ENCODE results near the gene NQO2.
"Not testable (repeated sequence)": the region's sequence is repeated elsewhere in the genome, so short reads cannot be mapped to it uniquely, and the experiment has no call there.

Gene NQO2

DNA sequence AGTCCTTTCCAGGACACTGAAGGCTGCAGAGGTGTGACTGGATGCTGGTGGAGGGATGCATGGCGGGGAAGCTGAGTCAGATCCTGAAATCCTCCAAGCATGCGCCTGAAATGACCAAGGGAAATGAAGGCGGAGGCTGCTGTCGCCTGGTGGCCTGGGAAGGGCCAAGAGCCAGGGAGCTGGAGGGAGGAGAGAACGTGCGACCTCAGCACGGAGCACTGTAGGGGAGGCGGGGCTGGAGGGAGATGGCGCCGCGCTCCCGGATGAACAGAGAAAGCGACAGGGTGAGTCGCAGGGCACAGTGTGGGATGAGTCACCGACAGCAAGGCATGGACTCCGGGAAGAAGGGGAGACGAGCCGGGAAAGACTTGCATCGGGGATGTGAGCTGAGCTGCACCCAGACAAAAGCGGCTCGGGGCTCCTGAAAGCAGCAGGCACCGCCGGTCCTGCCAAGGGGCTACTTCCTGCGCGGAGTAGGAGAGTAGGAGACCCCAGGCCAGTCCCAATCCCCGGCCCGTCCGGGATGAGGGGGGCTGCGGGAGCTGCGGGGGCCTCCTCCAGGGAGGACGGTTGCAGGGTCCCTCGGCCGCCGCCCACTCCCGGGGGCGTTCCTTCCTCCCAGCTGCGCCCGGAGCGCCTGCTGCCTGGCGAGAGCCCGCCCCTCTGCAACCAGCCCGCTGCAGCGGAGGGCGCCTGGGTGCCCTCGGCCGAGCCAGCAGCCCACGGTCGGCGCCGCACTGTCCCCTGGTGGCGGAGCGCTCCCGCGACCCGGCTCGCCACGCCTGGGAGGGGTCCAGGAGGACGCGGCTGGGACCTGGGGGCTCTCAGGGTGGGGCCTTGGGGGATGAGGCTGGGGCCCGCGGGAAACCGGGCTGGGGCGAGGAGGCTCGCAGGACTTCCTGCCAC is 11.0 kb upstream of the NQO2 start:
- DNase-seq (ENCODE audit: low read depth in 1 of 2, low spot score in 1 of 2): peak; percentile 55 to 63

DNA sequence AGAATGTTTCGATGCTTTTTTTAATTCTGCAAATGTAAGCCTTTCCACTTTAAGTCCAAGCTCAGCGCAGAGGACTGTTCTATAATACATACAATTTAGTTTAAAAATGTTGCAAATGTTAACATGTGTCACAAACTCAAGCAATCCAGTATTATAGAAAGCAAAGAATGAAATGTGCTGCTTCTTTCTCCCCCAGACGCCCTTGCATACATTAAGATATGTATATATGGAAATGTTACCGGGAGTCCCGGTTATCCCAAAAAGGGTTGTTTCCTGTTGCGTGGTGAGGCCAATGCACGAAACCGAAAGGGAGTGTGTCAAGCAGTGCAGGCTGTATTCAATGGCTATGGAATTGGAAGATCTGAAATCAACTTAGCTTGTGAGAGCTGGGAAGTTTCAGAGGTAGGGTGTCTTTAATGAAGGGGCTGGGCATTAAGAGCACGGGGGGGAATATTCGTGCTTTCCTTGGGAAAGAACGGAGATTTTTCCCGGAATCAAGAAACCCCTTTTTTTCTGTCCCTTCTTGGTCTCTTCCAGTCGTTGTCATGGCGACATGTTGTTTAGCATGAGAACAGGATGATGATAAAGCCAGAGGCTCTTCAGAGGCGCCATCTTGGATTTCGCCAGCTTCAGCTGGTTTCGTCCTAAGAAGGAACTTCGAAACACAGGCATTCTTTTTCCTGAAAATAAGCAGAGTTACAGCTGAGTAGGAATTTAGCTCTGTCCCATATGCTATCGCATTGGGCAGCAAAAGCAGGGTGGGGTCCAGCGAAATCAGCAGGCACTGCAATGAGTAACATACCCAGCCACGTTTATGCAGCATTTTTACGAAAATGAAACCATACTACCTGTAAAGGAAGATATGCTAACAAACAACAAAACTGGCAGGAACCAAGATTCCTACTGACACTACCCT is 10.1 kb upstream of the NQO2 start:
- peak; percentile 58 to 76 for DNase-seq (ENCODE audit: low read depth in 1 of 2, low spot score in 1 of 2)

GRCh38 chr6:2990248-2990931 is 9.3 kb upstream of the NQO2 start:
- DNase-seq (ENCODE audit: low read depth in 1 of 2, low spot score in 1 of 2): peak in 1 of 2 donors; percentile 6

- DNase-seq (ENCODE audit: low read depth in 1 of 2, low spot score in 1 of 2): no peak
Measured at GRCh38 chr6:2990932-2991506, 8.7 kb upstream of the NQO2 start.

DNA sequence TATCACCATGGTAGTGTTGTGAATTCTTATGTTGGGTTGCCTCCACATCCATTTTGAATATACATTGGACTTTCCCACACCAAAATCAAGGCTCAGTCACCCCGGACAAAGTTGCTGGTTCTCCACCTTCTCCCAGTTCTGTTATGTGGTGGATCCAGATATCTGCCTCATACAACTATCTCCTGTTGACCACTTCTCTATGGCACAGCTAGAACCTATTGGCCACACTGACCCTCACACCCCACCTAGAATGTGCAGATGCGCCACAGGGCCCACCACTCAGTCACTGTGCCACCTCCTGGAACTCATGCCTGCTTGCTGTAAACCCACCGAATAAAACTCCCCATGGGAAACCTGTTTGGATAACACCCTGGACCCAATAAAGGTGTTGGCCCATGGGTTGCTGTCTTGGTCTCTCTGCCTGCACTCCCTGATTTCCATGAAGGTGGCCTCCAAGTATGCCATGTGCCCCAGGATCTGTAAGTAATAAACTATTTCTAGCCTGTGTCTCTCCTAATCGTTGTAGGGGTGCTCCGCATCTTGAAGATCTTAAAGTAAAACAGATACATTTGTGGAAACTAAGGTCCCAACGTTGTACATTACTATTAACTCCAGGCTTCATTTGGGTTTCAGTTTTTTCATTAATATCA is 7.2 kb upstream of the NQO2 start:
- DNase-seq (ENCODE audit: low read depth in 1 of 2, low spot score in 1 of 2): no peak

DNA sequence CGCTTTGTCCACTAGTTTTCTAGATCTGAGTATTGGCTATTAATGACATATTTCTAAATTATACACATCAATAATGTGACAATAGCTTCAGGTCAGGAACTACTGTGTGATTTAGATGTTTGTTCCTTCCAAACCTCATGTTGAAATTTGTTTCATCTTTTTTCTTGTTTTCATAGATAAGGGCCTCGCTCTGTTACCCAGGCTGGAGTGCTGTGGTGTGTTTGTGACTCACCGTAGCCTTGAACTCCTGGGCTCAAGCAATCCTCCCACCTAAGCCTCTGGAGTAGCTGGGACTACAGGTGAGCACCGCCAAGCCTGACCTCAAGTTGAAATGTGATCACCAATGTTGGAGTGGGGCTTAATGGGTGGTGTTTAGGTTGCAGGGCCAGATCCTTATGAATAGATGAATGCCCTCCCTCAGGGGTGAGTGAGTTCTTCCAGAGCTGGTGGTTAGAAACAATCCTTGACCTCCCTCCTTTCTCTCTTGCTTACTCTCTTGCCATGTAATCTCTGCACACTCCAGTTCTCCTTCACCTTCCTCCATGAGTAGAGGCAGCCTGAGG is 5.9 kb upstream of the NQO2 start:
- DNase-seq (ENCODE audit: low read depth in 1 of 2, low spot score in 1 of 2): no peak

DNA sequence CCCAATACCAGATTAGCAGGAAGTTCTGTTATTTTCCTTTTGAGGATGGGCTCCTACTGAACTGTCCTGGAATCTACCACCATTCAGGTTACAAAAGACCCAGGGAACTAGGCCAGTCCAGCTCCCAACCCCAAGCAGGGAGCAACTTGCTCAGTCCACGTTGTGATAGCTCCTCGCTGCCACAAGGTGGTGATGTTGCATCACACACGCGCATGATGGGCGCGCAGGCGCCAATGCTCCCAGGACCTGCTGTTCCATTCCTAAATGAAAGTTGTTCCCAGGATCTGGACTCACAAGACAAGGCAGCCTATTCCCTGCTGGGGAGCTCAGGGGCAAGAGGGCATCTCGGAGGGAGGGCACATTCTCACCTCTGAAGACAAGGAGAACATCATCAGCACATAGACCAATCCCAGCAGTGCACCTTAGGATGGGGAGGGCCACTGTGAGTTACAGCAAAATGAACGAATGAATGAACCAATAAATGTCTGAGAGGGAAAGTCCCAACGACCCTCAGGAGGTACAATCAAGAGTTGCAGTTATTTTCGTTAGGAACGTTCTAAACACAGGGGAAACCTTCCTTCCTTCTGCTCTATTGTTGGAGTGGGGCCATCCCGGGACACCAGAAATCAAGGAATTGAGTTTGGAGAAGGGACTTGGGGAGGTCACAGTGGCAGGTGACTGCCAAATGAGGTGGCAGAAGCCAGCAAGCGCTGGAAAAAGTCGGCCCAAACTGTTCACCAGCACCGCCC is 1.3 kb upstream of the NQO2 start:
- peak in 1 of 2 donors; percentile 42 for DNase-seq (ENCODE audit: low read depth in 1 of 2, low spot score in 1 of 2)

DNA sequence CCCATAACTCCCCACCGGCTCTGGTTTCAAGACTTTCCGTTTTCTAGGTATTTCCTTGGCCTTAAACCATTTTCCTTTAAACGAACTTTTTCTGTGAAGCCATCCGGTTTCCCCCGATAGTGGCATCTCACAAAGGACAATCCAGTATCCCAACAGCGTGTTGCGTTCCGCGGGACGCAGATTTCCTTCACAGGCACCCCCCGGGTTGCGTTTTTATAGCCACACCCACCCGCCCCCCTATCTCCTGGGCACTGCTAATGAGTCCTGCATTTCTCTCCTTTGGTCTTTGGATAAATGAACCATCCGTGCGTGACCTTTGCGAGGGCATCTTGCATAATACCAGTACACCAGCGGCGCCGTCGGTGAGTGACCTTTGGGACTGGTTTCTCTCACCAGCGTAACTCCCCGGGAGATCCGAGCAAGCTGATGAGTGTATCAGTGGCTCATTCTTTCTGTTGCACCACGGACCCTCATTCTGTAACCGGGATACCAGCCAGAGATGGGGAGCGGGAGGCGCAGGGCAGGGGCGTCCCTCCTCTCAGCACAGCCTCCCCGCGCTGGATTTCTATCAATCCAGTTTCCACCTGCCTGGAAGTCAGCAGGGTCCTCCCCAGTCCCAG is 586 bp upstream of the NQO2 start:
- no peak for DNase-seq (ENCODE audit: low read depth in 1 of 2, low spot score in 1 of 2)

DNA sequence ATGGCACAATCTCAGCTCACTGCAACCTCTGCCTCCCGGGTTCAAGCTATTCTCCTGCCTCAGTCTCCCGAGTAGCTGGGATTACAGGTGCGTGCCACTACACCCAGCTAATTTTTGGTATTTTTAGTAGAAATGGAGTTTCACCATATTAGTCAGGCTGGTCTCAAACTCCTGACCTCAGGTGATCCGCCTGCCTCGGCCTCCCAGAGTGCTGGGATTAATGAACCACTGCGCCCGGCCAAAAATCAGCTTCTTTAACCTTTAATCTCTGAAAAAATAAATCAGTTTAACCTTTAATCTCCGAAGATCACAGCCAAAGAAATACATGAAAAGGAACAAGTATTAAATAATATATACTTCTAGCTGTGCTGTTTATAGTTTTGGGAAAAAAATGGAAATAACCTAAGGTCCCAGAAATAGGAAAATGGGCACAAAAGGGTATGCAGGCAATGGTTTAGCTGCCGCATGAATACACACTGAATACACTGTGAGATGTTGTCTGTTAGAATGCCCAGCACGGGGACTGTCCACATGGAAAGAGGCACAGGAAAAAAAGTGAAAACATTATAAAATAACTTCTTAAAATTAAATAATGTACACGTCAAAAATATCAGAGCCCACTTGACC is 1.6 kb downstream of the NQO2 start:
- no peak for DNase-seq (ENCODE audit: low read depth in 1 of 2, low spot score in 1 of 2)

GRCh38 chr6:3001773-3002293 is 2.1 kb downstream of the NQO2 start:
- no peak for DNase-seq (ENCODE audit: low read depth in 1 of 2, low spot score in 1 of 2)

DNA sequence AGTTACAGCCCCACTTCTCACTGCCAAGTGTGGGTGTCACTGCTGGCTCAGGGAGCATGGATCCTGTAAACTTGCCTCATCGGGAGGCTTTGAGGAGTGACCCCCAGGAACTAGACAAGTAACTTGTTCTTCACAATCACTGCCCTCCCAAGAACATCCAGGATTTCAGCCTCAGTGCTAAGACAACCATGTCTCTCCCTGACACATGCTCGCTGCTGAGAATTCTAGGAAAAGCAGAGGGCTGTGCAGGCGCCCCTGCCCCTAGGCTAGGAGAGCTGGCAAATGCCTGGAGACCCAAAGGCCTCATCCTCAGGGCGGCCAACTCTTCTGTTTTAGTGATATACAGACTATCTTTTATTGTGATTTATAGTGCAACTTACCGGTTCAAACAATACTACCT is 3.5 kb downstream of the NQO2 start:
- DNase-seq (ENCODE audit: low read depth in 1 of 2, low spot score in 1 of 2): not testable (repeated sequence)

- no peak for DNase-seq (ENCODE audit: low read depth in 1 of 2, low spot score in 1 of 2)
Measured at GRCh38 chr6:3005077-3005476, 5.4 kb downstream of the NQO2 start.

- DNase-seq (ENCODE audit: low read depth in 1 of 2, low spot score in 1 of 2): no peak
Measured at GRCh38 chr6:3005874-3006273, 6.2 kb downstream of the NQO2 start.

- DNase-seq (ENCODE audit: low read depth in 1 of 2, low spot score in 1 of 2): no peak
Measured at GRCh38 chr6:3006476-3006875, 6.8 kb downstream of the NQO2 start.

DNA sequence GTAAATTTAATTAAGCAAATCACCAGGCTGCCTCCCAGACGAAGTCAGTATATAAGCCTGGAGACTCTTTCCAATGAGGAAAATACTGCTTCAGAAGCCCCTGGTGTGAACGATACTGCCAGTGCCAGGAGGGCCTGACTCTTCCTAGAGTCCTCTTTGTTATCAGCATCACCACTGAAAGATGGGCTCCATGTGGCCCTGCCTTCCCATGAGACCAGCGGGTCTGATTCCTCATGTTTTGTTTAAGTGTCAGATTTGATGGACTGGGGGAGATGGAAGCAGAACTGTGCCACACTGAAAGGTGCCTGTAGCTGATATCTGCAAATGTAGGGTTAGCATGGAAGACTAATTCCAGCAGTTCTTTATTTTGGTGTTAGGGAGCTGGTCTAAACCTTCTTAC is 7.9 kb downstream of the NQO2 start:
- no peak for DNase-seq (ENCODE audit: low read depth in 1 of 2, low spot score in 1 of 2)

- DNase-seq (ENCODE audit: low read depth in 1 of 2, low spot score in 1 of 2): not testable (repeated sequence)
Measured at GRCh38 chr6:3008712-3009265, 9.1 kb downstream of the NQO2 start.

GRCh38 chr6:3009930-3010329 is 10.2 kb downstream of the NQO2 start:
- DNase-seq (ENCODE audit: low read depth in 1 of 2, low spot score in 1 of 2): no peak

GRCh38 chr6:3011158-3011557 is 11.5 kb downstream of the NQO2 start:
- no peak for DNase-seq (ENCODE audit: low read depth in 1 of 2, low spot score in 1 of 2)
